Mucosa of descending colon (tissue), 3 donors: ENCODE measurements around the gene CCBE1. TPM values are rescaled to one million over a fixed set of nuclear protein-coding genes. Genes with fewer than 3 reads are reported as not detected.

Experiments
- ATAC-seq: fragments of 200-7000 bp; cut with Tn5 transposase; one replicate; pipeline ENCODE4 v1.9.1; 2020; ENCODE audit warnings: mild to moderate bottlenecking, moderate library complexity
- DNase-seq, 3 donors: peaks; one replicate each; pipeline ENCODE4 v3.0.0-alpha.2; 2020
- H3K36me3 ChIP-seq: fragments of 200-600 bp; one replicate; pipeline ENCODE4 v1.8.0; 2021; ENCODE audit warnings: low read depth, mild to moderate bottlenecking
- H3K4me1 ChIP-seq: fragments of 200-600 bp; one replicate; pipeline ENCODE4 v1.8.0; 2021; ENCODE audit warnings: low read depth, mild to moderate bottlenecking
- H3K4me3 ChIP-seq: fragments of 200-600 bp; one replicate; pipeline ENCODE4 v1.8.0; 2021; ENCODE audit warnings: mild to moderate bottlenecking
- H3K9me3 ChIP-seq: fragments of 200-600 bp; one replicate; pipeline ENCODE4 v1.8.0; 2021; ENCODE audit warnings: mild to moderate bottlenecking
- CTCF ChIP-seq: fragments of 200-600 bp; IDR thresholded peaks from one replicate; pipeline ENCODE4 v1.8.0; 2022; ENCODE audit warnings: antibody characterized with exemption, mild to moderate bottlenecking
- intact Hi-C, 2 donors: fragments of 100-400 bp; cut with DNase I in 1 of 2; cut with micrococcal nuclease in 1 of 2; formaldehyde crosslinking; loops; one replicate each; pipeline versions ENCODE4 v1.11.0 to v1.11.1; 2022; cut with DNase I, micrococcal nuclease
- total RNA-seq, 3 donors: library from RNA; stranded (reverse); fragmentation: NEBNext Ultra II Directional in 2 of 3; extraction: Animal tissue kit (Norgen Biotek cat#: 25700) in 2 of 3; gene quantifications; one replicate each; pipeline versions ENCODE4 v1.2.1 to v1.2.4, GENCODE V29; 2021 to 2023
- donor health status: DM: no; HTN: no; CAD: no; lungs with moderate emphysema.
- donor health status: DM: no; HTN: no; CAD: no.
- donor health status: DM: no; HTN: yes; CAD: no.

The CCBE1 gene
- total RNA-seq, 3 donors from 2014 or later = 1.6 to 54.7 (median 2.2) TPM

- no peak for ATAC-seq
- intact Hi-C loops = loop anchor here in 1 of 2 donors (10.0 kb wide), 1 partner anchor 67 kb away; the partner anchor contains the start of gene CCBE1
- H3K9me3 ChIP-seq = no peaks in the 10 kb centered on the region
- H3K4me3 ChIP-seq = no peak overlapping the region
- H3K36me3 ChIP-seq = no peaks in the 10 kb centered on the region
- no peak for TF ChIP-seq CTCF
- DNase-seq = no peak
- H3K4me1 ChIP-seq = no peaks in the 10 kb centered on the region
These were observed 69.8 kb downstream of the CCBE1 start for GRCh38 chr18:59627414-59627813.

GRCh38 chr18:59624369-59624765 lies 72.9 kb downstream of the CCBE1 start:
- Histone ChIP-seq H3K36me3 (no peaks in the 10 kb centered on the region), H3K9me3 (no peaks in the 10 kb centered on the region), H3K4me3 (no peak overlapping the region), H3K4me1 (no peaks in the 10 kb centered on the region)
- TF ChIP-seq CTCF = no peak
- ATAC-seq (no peak), DNase-seq (no peak)
- intact Hi-C loops = loop anchor here in 1 of 2 donors (10.0 kb wide), 1 partner anchor 70 kb away; the partner anchor contains the start of gene CCBE1

- no peak for DNase-seq
- no peak for ATAC-seq
- no peaks in the 10 kb centered on the region for H3K4me1 ChIP-seq
- H3K4me3 ChIP-seq = no peak overlapping the region
- TF ChIP-seq CTCF = no peak
- H3K9me3 ChIP-seq = no peaks in the 10 kb centered on the region
- intact Hi-C loops = loop anchor here in 1 of 2 donors (10.0 kb wide), 1 partner anchor 71 kb away; the partner anchor contains the start of gene CCBE1
- H3K36me3 ChIP-seq = no peaks in the 10 kb centered on the region
These were observed 73.5 kb downstream of the CCBE1 start for GRCh38 chr18:59623456-59624368.

GRCh38 chr18:59621027-59621426 lies 76.2 kb downstream of the CCBE1 start:
- H3K36me3 ChIP-seq = no peaks in the 10 kb centered on the region
- H3K4me3 ChIP-seq = no peak overlapping the region
- no peak for TF ChIP-seq CTCF
- H3K9me3 ChIP-seq = no peaks in the 10 kb centered on the region
- no peak for ATAC-seq
- intact Hi-C loops = loop anchor here in 1 of 2 donors (10.0 kb wide), 1 partner anchor 74 kb away; the partner anchor contains the start of gene CCBE1
- no peak for DNase-seq
- no peaks in the 10 kb centered on the region for H3K4me1 ChIP-seq

- Histone ChIP-seq H3K4me3 (no peak overlapping the region), H3K4me1 (no peaks in the 10 kb centered on the region), H3K9me3 (no peaks in the 10 kb centered on the region), H3K36me3 (no peaks in the 10 kb centered on the region)
- ATAC-seq (no peak), DNase-seq (no peak)
- TF ChIP-seq CTCF = no peak
- intact Hi-C loops = loop anchor here in 1 of 2 donors (10.0 kb wide), 1 partner anchor 74 kb away; the partner anchor contains the start of gene CCBE1
These were observed 76.8 kb downstream of the CCBE1 start for GRCh38 chr18:59620381-59620780.
